Measurements from ENCODE around the gene SSH2. TPM values are rescaled to one million over a fixed set of nuclear protein-coding genes. Genes with fewer than 3 reads are reported as not detected.
"Not testable (repeated sequence)": the region's sequence is repeated elsewhere in the genome, so short reads cannot be mapped to it uniquely, and the experiment has no call there.

Gene SSH2
- total RNA-seq, 1 experiment from 2014 or later, result 22.9 TPM

- DNase-seq, result no peak
- H3K4me1 Mint-ChIP-seq (ENCODE audit: low read depth, unreplicated experiment), result peaks cover 19% of the 10 kb centered on the region
- intact Hi-C loops (cut with micrococcal nuclease; ENCODE audit: unreplicated experiment), result no loop called here
- no peaks in the 10 kb centered on the region for H3K36me3 Mint-ChIP-seq (ENCODE audit: insufficient read depth, unreplicated experiment)
- no peak overlapping the region for H3K4me3 Mint-ChIP-seq (ENCODE audit: low read depth, unreplicated experiment)
- BruUV-seq (replicated peaks), result no TSS peak
- H3K9me3 Mint-ChIP-seq (ENCODE audit: low read depth, unreplicated experiment), result peaks cover 10% of the 10 kb centered on the region
- H3K27ac Mint-ChIP-seq (ENCODE audit: unreplicated experiment), result no peak overlapping the region
- CTCF ChIA-PET, result no interaction called here
- no peak for TF ChIP-seq CTCF (IDR thresholded peaks at IDR 0.05; ENCODE audit: unreplicated experiment)
- no peaks in the 10 kb centered on the region for H3K27me3 Mint-ChIP-seq (ENCODE audit: unreplicated experiment)
Observed at GRCh38 chr17:29726715-29727252, 203.2 kb downstream of the SSH2 start.

- H3K27ac Mint-ChIP-seq (ENCODE audit: unreplicated experiment); H3K4me3 Mint-ChIP-seq (ENCODE audit: low read depth, unreplicated experiment); intact Hi-C loops (cut with micrococcal nuclease; ENCODE audit: unreplicated experiment); H3K36me3 Mint-ChIP-seq (ENCODE audit: insufficient read depth, unreplicated experiment); H3K27me3 Mint-ChIP-seq (ENCODE audit: unreplicated experiment); BruUV-seq (replicated peaks); CTCF ChIA-PET; DNase-seq: not testable (repeated sequence)
- Mint-ChIP-seq H3K4me1 (ENCODE audit: low read depth, unreplicated experiment) (peaks cover 19% of the 10 kb centered on the region), H3K9me3 (ENCODE audit: low read depth, unreplicated experiment) (peaks cover 10% of the 10 kb centered on the region)
Observed at GRCh38 chr17:29725408-29725807, 204.6 kb downstream of the SSH2 start.

GRCh38 chr17:29723278-29724047, 206.6 kb downstream of the SSH2 start:
- Mint-ChIP-seq H3K27ac (ENCODE audit: unreplicated experiment) (no peak overlapping the region), H3K27me3 (ENCODE audit: unreplicated experiment) (no peaks in the 10 kb centered on the region), H3K4me1 (ENCODE audit: low read depth, unreplicated experiment) (peaks cover 19% of the 10 kb centered on the region), H3K9me3 (ENCODE audit: low read depth, unreplicated experiment) (peaks cover 4% of the 10 kb centered on the region), H3K4me3 (ENCODE audit: low read depth, unreplicated experiment) (no peak overlapping the region), H3K36me3 (ENCODE audit: insufficient read depth, unreplicated experiment) (no peaks in the 10 kb centered on the region)
- intact Hi-C loops (cut with micrococcal nuclease; ENCODE audit: unreplicated experiment), result no loop called here
- CTCF ChIA-PET, result interaction anchor here (0.6 kb wide), 1 partner anchor 12 kb away, joined by 3 read pairs; no protein-coding TSS in a partner anchor
- no TSS peak for BruUV-seq (replicated peaks)
- TF ChIP-seq CTCF (IDR thresholded peaks at IDR 0.05; ENCODE audit: unreplicated experiment), result no peak
- DNase-seq, result no peak

- Mint-ChIP-seq H3K4me1 (ENCODE audit: low read depth, unreplicated experiment) (peaks cover 19% of the 10 kb centered on the region), H3K27ac (ENCODE audit: unreplicated experiment) (no peak overlapping the region)
- BruUV-seq (replicated peaks), result no TSS peak
Observed at GRCh38 chr17:29722411-29723198, 207.4 kb downstream of the SSH2 start.

More at GRCh38 chr17:29722411-29723198, 207.4 kb downstream of the SSH2 start:
- intact Hi-C loops (cut with micrococcal nuclease; ENCODE audit: unreplicated experiment), result no loop called here
- no peak overlapping the region for H3K4me3 Mint-ChIP-seq (ENCODE audit: low read depth, unreplicated experiment)
- CTCF ChIA-PET, result interaction anchor here (0.6 to 0.7 kb wide), 3 partner anchors 13 to 565 kb away, joined by 3 to 5 read pairs (median 3); no protein-coding TSS in a partner anchor
- no peaks in the 10 kb centered on the region for H3K27me3 Mint-ChIP-seq (ENCODE audit: unreplicated experiment)
- H3K9me3 Mint-ChIP-seq (ENCODE audit: low read depth, unreplicated experiment), result peaks cover 2% of the 10 kb centered on the region
- no peak for DNase-seq
- TF ChIP-seq CTCF (IDR thresholded peaks at IDR 0.05; ENCODE audit: unreplicated experiment), result no peak
- no peaks in the 10 kb centered on the region for H3K36me3 Mint-ChIP-seq (ENCODE audit: insufficient read depth, unreplicated experiment)

Measured in Calu3 (cell line).